IMR-90 (cell line): ENCODE measurements around the gene TOMM40.

ENCODE experiments used
- POLR2A ChIP-seq: IDR thresholded peaks from 2 replicates; pipeline ENCODE4 v1.6.1; 2012; ENCODE audit warnings: mild to moderate bottlenecking, low read depth, low read length
- RAD21 ChIP-seq: IDR thresholded peaks from 2 replicates; pipeline ENCODE4 v1.6.1; 2012; ENCODE audit warnings: low read length, improper control_type of control experiment
- TF ChIP-seq, protein P1 (sequence below): conservative IDR thresholded peaks from 2 replicates; pipeline ENCODE4 v1.5.1; 2012; ENCODE audit warnings: mild to moderate bottlenecking, low read depth, low read length, improper control_type of control experiment

DNA sequence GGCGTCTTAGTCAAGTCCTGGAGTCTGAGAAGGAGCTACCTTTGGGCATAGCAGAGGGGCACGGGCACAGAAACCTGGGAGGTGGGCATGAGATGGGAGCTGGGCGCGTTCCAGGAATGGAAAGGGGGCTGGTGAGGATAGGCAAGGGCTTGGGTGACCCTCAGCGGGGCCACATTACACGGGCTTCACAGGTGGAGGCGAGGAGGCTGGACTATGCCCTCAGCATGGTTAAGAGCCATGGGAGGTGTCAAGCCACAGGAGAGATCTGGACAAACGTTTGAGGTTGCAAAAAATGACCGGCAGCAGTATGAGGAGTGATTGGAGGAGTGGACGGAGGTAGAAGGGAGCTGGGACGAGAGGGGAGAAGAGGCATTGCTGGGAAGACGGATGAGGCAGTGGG lies 23.5 kb upstream of the TOMM40 start:
- TF ChIP-seq, protein P1, sequence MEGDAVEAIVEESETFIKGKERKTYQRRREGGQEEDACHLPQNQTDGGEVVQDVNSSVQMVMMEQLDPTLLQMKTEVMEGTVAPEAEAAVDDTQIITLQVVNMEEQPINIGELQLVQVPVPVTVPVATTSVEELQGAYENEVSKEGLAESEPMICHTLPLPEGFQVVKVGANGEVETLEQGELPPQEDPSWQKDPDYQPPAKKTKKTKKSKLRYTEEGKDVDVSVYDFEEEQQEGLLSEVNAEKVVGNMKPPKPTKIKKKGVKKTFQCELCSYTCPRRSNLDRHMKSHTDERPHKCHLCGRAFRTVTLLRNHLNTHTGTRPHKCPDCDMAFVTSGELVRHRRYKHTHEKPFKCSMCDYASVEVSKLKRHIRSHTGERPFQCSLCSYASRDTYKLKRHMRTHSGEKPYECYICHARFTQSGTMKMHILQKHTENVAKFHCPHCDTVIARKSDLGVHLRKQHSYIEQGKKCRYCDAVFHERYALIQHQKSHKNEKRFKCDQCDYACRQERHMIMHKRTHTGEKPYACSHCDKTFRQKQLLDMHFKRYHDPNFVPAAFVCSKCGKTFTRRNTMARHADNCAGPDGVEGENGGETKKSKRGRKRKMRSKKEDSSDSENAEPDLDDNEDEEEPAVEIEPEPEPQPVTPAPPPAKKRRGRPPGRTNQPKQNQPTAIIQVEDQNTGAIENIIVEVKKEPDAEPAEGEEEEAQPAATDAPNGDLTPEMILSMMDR, result no peak
- TF ChIP-seq RAD21, result no peak
- no peak for TF ChIP-seq POLR2A
